ENCODE results near the gene CD22. TPM values are rescaled to one million over a fixed set of nuclear protein-coding genes. Genes with fewer than 3 reads are reported as not detected.

Gene CD22
- total and polyA plus RNA-seq, 2 of the 13 experiments (the other 11 are each of a cell fraction or from before 2014, with no cell fraction given), result 0.71 to 1.7 TPM

DNA sequence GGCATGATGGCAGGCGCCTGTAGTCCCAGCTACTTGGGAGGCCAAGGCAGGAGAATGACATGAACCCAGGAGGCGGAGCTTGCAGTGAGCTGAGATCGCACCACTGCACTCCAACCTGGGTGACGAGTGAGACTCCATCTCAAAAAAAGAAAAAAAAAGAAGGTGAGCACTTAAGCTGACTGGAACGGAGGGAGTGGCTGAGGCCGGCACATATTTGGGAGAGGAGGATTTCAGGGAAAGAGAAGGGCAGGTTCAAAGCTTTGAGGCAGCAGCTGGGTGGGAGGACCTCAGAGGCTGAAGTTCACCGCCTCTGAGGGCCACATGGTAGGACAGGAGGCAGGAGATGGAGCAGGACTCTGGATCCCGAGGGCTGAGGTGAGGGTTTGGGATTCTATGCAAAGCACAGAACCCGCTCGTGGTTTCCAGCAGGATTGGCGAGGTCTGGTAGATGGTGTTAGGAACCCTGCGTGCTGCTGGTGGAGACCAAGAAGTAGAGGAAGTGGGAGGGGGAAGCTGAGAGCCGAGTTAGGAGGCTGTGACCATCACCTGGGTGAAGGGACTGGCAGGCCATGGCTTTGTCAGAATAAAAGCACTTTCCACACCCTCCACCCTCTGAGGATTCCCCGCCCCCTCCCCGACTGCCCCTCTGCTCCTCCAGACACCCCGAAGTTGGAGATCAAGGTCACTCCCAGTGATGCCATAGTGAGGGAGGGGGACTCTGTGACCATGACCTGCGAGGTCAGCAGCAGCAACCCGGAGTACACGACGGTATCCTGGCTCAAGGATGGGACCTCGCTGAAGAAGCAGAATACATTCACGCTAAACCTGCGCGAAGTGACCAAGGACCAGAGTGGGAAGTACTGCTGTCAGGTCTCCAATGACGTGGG, 8.4 kb downstream of the CD22 start:
- peaks cover 17% of the 10 kb centered on the region for H3K4me1 ChIP-seq (ENCODE audit: insufficient read depth, low read length)
- WGBS (ENCODE audit: low lambda C conversion rate), result 72% methylated on average over 25 of the region's 25 CpGs
- H3K9me3 ChIP-seq (ENCODE audit: low read length), result no peaks in the 10 kb centered on the region
- H2AFZ ChIP-seq (ENCODE audit: low read length), result no peak overlapping the region
- intact Hi-C loops (cut with micrococcal nuclease; ENCODE audit: unreplicated experiment) (no loop called here), in situ Hi-C loops (cut with HindIII; ENCODE audit: extremely low pct_ligation_motif_present, low pct_unique_long_range_greater_than_20kb) (no loop called here)
- DNase-seq (ENCODE audit: low spot score) (no peak), FAIRE-seq (no peak), ATAC-seq (peak; percentile 39; the same call in 2 of the 3 replicates)
- H3K27me3 ChIP-seq (ENCODE audit: control insufficient read depth in 1 of 2, insufficient read depth in 2 of 2, low read length in 2 of 2), result no peaks in the 10 kb centered on the region
- H3K4me3 ChIP-seq (replicated peaks in 1 of 3; ENCODE audit: insufficient read depth in 1 of 3, low read depth in 2 of 3, low read length in 3 of 3), result no peak overlapping the region
- no peak overlapping the region for H3K27ac ChIP-seq (ENCODE audit: extremely low read length, insufficient read depth, low read length)
- no TSS peak for BruUV-seq (replicated peaks)
- no peak overlapping the region for H3K4me2 ChIP-seq (ENCODE audit: low read depth, low read length)
- no peaks in the 10 kb centered on the region for H3K36me3 ChIP-seq (replicated peaks in 1 of 2; ENCODE audit: control insufficient read depth in 1 of 2, insufficient read depth in 2 of 2, low read length in 2 of 2)
- H4K20me1 ChIP-seq (ENCODE audit: insufficient read depth, low read length), result no peaks in the 10 kb centered on the region
- TF ChIP-seq, protein P1, sequence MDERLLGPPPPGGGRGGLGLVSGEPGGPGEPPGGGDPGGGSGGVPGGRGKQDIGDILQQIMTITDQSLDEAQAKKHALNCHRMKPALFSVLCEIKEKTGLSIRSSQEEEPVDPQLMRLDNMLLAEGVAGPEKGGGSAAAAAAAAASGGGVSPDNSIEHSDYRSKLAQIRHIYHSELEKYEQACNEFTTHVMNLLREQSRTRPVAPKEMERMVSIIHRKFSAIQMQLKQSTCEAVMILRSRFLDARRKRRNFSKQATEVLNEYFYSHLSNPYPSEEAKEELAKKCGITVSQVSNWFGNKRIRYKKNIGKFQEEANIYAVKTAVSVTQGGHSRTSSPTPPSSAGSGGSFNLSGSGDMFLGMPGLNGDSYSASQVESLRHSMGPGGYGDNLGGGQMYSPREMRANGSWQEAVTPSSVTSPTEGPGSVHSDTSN (CRISPR knock-in tag; IDR thresholded peaks at IDR 0.05), result no peak
- TF ChIP-seq MBNL3 (CRISPR knock-in tag; conservative IDR thresholded peaks at IDR 0.05) (no peak), HOXA9 (CRISPR knock-in tag; IDR thresholded peaks at IDR 0.05; ENCODE audit: borderline replicate concordance) (no peak), SAFB2 (CRISPR knock-in tag; IDR thresholded peaks at IDR 0.05; ENCODE audit: borderline replicate concordance, low read depth) (no peak), SATB2 (CRISPR knock-in tag; IDR thresholded peaks at IDR 0.05) (no peak), RXRA (CRISPR knock-in tag; IDR thresholded peaks at IDR 0.05) (no peak), ZFYVE20 (CRISPR knock-in tag; IDR thresholded peaks at IDR 0.05; ENCODE audit: borderline replicate concordance, low read depth) (no peak), JARID2 (CRISPR knock-in tag; IDR thresholded peaks at IDR 0.05; ENCODE audit: insufficient replicate concordance) (no peak)
- TF ChIP-seq, protein P2, sequence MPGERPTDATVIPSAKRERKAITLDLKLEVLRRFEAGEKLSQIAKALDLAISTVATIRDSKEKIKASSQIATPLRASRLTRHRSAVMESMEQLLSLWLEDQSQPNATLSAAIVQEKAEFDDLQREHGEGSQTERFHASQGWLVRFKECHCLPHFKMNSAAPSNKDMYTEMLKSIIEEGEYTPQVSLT (CRISPR knock-in tag; IDR thresholded peaks at IDR 0.05; ENCODE audit: borderline replicate concordance, low read depth), result no peak
- TF ChIP-seq, protein P3, sequence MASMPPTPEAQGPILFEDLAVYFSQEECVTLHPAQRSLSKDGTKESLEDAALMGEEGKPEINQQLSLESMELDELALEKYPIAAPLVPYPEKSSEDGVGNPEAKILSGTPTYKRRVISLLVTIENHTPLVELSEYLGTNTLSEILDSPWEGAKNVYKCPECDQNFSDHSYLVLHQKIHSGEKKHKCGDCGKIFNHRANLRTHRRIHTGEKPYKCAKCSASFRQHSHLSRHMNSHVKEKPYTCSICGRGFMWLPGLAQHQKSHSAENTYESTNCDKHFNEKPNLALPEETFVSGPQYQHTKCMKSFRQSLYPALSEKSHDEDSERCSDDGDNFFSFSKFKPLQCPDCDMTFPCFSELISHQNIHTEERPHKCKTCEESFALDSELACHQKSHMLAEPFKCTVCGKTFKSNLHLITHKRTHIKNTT (CRISPR knock-in tag; IDR thresholded peaks at IDR 0.05), result no peak
- H3K9ac ChIP-seq (ENCODE audit: insufficient read depth, low read depth, low read length), result no peak overlapping the region
- ChIA-PET POLR2A (no interaction called here), CTCF (ENCODE audit: low intra/inter-chr PET ratio, low total read pairs) (no interaction called here)
- H3K79me2 ChIP-seq (ENCODE audit: insufficient read depth, low read length), result no peaks in the 10 kb centered on the region

All from HepG2 (cell line).